Urinary bladder (tissue), 4 donors: Measurements from ENCODE around the gene TRPM6. TPM values are rescaled to one million over a fixed set of nuclear protein-coding genes. Genes with fewer than 3 reads are reported as not detected.
"Not testable (repeated sequence)": the region's sequence is repeated elsewhere in the genome, so short reads cannot be mapped to it uniquely, and the experiment has no call there.

Experiments
- DNase-seq: peaks from one replicate; pipeline ENCODE4 v3.0.0-alpha.2; 2015; ENCODE audit errors: extremely low spot score
- H3K27ac ChIP-seq: one replicate; pipeline ENCODE4 v1.5.1; 2013; ENCODE audit warnings: low read depth, mild to moderate bottlenecking, moderate library complexity
- H3K36me3 ChIP-seq: one replicate; pipeline ENCODE4 v1.6.1; 2013; ENCODE audit warnings: mild to moderate bottlenecking, moderate library complexity; ENCODE audit not compliant: insufficient read depth
- H3K4me1 ChIP-seq: one replicate; pipeline ENCODE4 v1.6.1; 2013; ENCODE audit warnings: mild to moderate bottlenecking, moderate library complexity; ENCODE audit not compliant: insufficient read depth
- H3K4me3 ChIP-seq: one replicate; pipeline ENCODE4 v1.5.1; 2013; ENCODE audit warnings: low read depth, low read length
- WGBS: extraction: QIAGEN DNeasy Blood & Tissue Kit; methylation state at CpG from one replicate; pipeline ENCODE4 v1.1.7; 2013; 5-methylcytosine and 5-hydroxymethylcytosine counted together
- polyA plus RNA-seq: library from polyadenylated mRNA; stranded (reverse); fragments of 200-250 nt; gene quantifications from one replicate; pipeline ENCODE4 v1.2.3, GENCODE V29; 2013
- total RNA-seq: library from RNA; depleted of rRNA; stranded (reverse); fragments of >200 nt; gene quantifications from one replicate; pipeline ENCODE4 v1.2.3, GENCODE V29; 2014
- donor health status: healthy with polysubstance abuse.
- donor health status: healthy.

The TRPM6 gene, protein sequence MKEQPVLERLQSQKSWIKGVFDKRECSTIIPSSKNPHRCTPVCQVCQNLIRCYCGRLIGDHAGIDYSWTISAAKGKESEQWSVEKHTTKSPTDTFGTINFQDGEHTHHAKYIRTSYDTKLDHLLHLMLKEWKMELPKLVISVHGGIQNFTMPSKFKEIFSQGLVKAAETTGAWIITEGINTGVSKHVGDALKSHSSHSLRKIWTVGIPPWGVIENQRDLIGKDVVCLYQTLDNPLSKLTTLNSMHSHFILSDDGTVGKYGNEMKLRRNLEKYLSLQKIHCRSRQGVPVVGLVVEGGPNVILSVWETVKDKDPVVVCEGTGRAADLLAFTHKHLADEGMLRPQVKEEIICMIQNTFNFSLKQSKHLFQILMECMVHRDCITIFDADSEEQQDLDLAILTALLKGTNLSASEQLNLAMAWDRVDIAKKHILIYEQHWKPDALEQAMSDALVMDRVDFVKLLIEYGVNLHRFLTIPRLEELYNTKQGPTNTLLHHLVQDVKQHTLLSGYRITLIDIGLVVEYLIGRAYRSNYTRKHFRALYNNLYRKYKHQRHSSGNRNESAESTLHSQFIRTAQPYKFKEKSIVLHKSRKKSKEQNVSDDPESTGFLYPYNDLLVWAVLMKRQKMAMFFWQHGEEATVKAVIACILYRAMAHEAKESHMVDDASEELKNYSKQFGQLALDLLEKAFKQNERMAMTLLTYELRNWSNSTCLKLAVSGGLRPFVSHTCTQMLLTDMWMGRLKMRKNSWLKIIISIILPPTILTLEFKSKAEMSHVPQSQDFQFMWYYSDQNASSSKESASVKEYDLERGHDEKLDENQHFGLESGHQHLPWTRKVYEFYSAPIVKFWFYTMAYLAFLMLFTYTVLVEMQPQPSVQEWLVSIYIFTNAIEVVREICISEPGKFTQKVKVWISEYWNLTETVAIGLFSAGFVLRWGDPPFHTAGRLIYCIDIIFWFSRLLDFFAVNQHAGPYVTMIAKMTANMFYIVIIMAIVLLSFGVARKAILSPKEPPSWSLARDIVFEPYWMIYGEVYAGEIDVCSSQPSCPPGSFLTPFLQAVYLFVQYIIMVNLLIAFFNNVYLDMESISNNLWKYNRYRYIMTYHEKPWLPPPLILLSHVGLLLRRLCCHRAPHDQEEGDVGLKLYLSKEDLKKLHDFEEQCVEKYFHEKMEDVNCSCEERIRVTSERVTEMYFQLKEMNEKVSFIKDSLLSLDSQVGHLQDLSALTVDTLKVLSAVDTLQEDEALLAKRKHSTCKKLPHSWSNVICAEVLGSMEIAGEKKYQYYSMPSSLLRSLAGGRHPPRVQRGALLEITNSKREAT (N-terminal part only)
- total RNA-seq (0.63 TPM), polyA plus RNA-seq (0.24 TPM)

DNA sequence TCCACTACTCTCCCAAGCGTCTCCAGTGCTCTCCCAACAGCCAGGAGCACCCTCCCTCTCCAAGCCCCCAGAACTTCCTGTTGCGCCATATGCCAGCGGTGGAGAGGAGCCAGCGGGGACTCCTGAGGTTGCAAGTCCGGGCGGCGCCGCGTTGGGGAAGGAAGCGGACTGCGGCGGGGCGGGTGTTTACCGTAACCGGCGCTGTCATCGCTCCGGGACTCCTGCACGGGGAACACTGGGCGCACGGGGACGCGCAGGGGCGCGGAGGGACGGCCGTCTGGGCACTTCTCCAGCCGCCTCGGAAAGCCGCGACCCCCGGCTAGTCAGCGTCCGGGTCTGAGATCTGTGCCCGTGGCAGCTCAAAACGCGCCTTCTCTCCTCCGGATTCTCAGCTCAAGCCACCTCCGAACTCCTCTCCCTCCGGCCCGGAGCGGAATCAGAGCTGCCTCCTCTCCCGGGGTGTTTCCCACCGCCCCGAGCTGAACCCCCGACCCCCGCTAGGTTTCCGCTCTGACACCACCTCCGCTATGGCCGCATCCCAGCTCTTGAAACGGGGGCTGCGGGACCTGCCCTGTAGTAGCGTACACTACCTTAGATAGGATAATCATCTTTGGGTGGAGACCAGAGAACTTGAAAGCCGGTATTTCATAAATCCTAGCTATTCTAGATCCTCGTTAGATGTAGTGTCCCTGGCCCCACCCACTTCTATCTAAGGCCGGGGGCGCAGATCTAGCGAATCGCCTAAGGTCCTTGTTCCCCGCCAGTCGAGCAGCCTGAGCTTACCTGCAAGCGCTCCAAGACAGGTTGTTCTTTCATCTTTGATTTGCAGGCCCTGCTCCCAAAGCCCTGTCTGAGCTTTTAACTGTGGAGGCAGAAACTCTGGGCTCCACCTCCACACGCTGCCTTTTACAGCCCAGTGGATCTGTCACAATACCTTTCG lies at the start of gene TRPM6:
TSS of gene TRPM6 (minus strand) at position 881 of the 940 bp plus-strand sequence. CDS start at position 816, 65 bp downstream.
- no peaks in the 10 kb centered on the region for H3K36me3 ChIP-seq
- DNase-seq = peak; percentile 25
- peak within 1 kb of the TSS; percentile 52 for H3K4me3 ChIP-seq
- WGBS = 4% methylated on average over 64 of the region's 64 CpGs
- H3K27ac ChIP-seq = no peak within 1 kb of the TSS
- no peaks in the 10 kb centered on the region for H3K4me1 ChIP-seq

DNA sequence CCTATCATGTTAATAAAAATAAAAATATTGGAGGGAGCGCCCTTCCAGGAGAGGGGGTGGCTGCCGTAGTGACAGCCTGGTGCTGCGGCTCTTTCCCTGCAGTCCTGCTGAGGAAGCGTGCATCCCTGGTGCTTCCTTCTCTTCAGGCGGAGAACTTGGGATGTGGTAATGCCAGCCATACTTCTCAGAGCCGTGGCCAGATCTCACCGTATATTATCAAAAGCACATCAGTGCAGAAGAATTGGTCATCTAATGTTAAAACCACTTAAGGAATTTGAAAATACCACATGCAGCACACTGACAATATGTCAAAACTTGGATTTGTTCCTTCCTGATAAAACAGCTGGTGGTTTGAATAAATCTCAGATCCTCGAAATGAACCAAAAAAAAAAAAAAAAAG lies 47.3 kb upstream of the TRPM6 start:
- WGBS = 68% methylated on average over 8 of the region's 8 CpGs
- Histone ChIP-seq H3K4me3 (no peak overlapping the region), H3K4me1 (no peaks in the 10 kb centered on the region), H3K36me3 (no peaks in the 10 kb centered on the region), H3K27ac (no peak overlapping the region)
- DNase-seq = no peak

DNA sequence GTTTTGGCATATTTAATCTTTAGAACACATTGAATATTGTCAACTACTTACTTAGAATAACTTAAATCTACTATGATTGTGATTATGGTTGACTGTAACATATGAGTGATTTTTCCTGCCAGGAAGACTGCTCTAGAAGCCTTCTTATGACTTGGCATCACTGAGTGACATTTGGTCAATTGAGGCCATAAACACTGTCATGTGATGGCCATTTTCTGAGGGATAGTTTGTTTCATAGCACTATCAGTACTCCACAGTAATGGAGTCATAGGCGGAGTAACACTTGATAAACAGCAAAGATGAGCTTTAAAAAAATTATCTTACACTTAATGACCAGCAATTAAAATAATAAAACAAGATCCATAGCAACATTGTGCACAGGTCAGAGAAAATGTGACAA lies 34.0 kb upstream of the TRPM6 start:
- Histone ChIP-seq H3K4me1 (no peaks in the 10 kb centered on the region), H3K4me3 (no peak overlapping the region), H3K36me3 (no peaks in the 10 kb centered on the region), H3K27ac (no peak overlapping the region)
- no peak for DNase-seq
- 92% methylated on average over 1 of the region's 1 CpG for WGBS

DNA sequence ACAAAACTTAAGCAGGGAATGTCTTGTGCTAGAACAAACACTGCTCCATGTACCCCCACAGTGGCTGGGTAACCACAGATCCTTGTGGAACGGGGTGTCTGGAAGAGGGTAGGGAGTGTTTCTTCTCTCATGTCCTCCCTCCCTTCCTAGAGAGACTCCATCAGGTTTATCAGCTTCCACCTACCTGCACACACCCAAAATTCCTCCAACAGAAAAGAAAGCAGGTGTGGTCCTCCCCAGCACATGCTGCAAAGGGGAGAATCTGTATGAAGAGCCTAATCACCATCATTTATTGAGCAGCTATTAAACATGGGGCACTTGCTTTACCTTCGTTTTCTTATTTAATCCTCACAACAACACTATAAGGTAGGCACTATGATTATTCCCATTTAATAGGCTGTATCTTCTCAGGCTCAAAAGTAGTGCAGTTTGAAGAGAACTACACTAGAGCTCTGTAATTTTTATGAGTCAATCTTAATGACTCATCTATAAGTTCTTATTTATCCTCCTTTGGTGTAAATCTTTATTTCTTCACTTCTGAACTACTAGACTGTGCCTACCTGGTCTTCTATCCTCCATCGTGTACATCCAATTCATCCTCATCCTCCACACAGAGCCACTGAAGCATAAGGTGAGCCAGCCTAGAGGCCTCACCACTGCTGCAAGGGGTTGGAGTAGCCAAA lies 33.4 kb upstream of the TRPM6 start:
- Histone ChIP-seq H3K4me3 (no peak overlapping the region), H3K36me3 (no peaks in the 10 kb centered on the region), H3K27ac (no peak overlapping the region), H3K4me1 (no peaks in the 10 kb centered on the region)
- WGBS = 77% methylated on average over 3 of the region's 3 CpGs
- DNase-seq = no peak

DNA sequence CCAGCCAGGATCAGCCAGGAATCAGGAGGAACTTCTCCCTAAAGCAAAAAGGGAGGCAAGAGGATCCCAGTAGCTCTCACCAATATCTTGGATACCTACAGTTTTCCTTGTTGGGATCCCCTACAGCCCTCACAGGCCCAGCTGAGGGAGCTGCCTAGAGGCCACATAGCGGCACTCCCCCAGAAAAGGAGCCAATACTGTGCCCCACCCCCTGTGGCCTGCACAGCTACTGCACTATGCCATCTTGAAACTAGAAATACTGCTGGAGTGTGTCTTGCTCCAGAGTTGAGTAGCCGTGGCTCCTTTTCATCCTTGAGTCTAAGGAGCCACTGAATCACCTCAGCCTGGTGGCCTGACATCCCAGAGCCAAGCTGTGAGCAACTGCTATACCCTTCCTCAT lies 22.3 kb upstream of the TRPM6 start:
- WGBS = 86% methylated on average over 2 of the region's 2 CpGs
- Histone ChIP-seq H3K27ac (no peak overlapping the region), H3K4me3 (no peak overlapping the region), H3K36me3 (no peaks in the 10 kb centered on the region), H3K4me1 (no peaks in the 10 kb centered on the region)
- DNase-seq = no peak

DNA sequence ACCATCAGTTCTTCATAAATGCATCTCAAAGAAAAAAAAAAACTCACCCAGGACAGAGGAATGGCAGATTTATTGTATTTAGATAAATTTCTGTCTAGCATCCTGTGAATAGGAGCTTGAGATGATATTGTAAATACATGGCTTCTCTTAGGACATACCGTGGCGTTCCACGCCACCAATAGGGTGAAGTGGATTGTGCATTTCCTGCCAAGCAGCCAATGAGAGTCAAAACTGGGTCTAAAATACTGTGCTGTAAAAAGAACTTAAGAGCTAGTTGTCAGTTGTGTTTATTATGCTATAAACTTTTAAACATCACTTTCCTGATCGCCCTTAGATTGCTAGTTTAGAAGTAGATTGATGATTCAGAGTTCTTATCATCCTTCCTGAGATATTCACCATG lies 20.9 kb upstream of the TRPM6 start:
- Histone ChIP-seq H3K4me1 (no peaks in the 10 kb centered on the region), H3K27ac (no peak overlapping the region), H3K4me3 (no peak overlapping the region), H3K36me3 (no peaks in the 10 kb centered on the region)
- 70% methylated on average over 4 of the region's 4 CpGs for WGBS
- DNase-seq = no peak

DNA sequence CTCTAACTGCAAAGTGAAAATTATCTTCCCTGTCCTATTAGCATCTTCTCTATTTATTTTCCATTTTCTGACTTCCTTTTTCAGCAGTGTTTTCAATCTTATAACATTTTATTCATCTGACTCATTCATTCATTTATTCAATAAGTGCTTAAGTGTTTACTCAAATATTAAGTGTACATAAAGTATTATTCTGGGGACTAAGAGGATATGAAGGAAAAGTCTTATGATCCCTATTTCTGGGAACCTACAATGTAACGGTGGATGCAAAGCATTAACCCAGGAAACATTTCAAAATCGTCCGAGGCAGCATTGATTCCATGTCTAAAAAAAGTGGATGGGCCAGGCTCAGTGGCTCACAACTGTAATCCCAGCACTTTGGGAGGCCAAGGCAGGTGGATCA lies 19.4 kb upstream of the TRPM6 start:
- H3K4me3 ChIP-seq = no peak overlapping the region
- no peaks in the 10 kb centered on the region for H3K4me1 ChIP-seq
- H3K36me3 ChIP-seq = no peaks in the 10 kb centered on the region
- 87% methylated on average over 3 of the region's 3 CpGs for WGBS
- no peak for DNase-seq
- H3K27ac ChIP-seq = no peak overlapping the region

DNA sequence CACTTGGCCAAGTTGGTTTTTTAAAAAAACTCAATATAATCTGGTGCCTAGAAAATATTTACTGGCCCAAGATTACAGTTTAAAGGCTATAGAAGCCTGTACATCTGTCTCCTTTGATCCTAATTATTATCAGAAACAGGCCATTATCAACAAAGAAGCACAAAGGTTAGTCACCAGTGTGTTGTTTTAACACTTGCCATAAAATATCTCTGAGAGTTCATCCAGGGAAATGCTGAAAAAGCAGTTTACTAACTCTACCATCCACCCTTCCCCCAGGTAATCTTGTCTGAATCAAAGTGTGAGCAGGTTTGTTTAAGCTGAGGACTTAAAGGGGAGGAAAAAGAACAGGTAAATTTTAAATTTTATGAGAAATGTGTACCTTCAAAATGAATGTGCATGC lies 13.3 kb upstream of the TRPM6 start:
- Histone ChIP-seq H3K27ac (no peak overlapping the region), H3K4me1 (no peaks in the 10 kb centered on the region), H3K36me3 (no peaks in the 10 kb centered on the region), H3K4me3 (no peak overlapping the region)
- no peak for DNase-seq

DNA sequence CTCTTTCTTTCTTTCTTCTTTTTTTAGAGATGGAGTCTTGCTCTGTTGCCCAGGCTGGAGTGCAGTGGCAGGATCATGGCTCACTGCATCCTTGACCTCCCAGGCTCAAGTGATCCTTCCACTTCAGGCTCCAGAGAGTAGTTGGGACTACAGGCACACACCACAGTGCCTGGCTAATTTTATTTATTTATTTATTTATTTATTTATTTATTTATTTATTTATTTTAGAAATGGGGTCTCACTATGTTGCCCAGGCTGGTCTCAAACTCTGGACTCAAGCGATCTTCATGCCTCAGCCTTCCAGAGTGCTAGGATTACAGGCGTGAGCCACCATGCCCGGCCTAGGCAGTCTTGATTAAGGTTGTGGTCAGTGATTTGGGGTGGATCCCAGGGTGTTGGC lies 728 bp upstream of the TRPM6 start:
- not testable (repeated sequence) for DNase-seq, H3K4me1 ChIP-seq, H3K27ac ChIP-seq, H3K36me3 ChIP-seq, H3K4me3 ChIP-seq
- 96% methylated on average over 3 of the region's 3 CpGs for WGBS

DNA sequence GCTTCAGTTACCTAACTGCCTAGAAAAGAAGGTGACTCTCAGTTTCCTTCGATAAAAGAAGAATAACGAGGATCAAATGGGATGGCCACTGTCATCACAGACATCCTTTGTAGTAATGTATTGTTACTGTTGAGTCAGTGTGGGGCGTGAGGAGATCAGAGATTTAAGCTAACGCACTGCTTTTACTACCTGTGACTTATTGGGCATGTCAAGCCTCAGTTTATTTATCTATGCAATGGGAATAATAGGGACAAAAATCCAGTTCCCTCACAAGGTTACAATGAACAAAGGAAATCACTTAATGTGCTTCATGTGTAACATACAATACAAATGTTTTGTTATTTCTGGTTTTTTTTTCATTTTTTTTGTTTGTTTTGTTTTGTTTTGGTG lies 255 bp upstream of the TRPM6 start:
- peak overlapping the region; percentile 52 for H3K4me3 ChIP-seq
- DNase-seq = no peak
- H3K36me3 ChIP-seq = no peaks in the 10 kb centered on the region
- WGBS = 72% methylated on average over 4 of the region's 4 CpGs
- no peak overlapping the region for H3K27ac ChIP-seq
- H3K4me1 ChIP-seq = no peaks in the 10 kb centered on the region

DNA sequence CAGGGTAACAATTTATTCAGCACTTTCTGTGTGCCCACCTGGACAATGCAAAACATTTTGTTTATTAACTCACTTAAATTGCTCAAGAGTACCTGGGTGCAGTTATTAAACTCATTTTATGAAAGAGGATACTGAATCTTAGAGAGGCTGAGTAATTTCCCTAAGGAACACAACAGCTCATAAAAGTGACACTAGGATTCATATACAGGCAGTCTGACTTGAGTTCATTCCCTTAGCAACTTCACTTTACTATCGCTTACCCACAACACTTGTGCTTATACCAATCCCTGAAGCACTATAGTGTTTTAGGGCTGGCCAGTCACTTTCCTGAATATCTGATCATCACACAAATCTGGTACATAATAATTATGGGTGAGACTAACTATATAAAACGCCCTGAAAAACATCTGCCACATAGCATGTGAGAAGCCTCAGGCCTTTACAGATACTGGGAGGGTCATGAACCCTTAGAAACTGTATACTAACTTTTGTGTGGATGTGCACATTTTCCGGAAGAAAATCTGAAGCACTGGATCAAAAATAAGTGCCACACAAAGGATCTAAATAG lies 11.3 kb downstream of the TRPM6 start:
- no peak overlapping the region for H3K27ac ChIP-seq
- H3K4me1 ChIP-seq = no peaks in the 10 kb centered on the region
- H3K4me3 ChIP-seq = no peak overlapping the region
- WGBS = 64% methylated on average over 3 of the region's 3 CpGs
- no peaks in the 10 kb centered on the region for H3K36me3 ChIP-seq
- DNase-seq = no peak

DNA sequence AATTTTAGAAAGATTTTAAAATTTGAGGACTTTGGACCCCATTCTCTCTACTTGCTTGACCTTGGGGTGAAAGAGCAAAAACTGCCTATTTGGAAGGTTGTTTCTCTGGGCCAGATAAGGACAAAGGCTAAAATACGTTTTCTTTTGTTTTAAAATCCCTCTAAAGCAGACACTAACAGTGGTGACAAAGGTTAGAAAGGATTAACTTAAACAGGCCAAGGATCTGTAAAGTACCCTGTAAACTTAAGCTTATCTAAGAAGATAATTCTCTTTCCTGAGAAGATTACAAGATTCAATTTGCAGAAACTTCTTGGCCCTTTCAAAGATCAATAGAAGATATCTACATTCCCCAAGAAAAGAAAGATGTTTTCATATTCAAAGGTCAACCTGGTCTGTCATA lies 12.1 kb downstream of the TRPM6 start:
- 43% methylated on average over 1 of the region's 1 CpG for WGBS
- no peaks in the 10 kb centered on the region for H3K36me3 ChIP-seq
- no peaks in the 10 kb centered on the region for H3K4me1 ChIP-seq
- no peak overlapping the region for H3K27ac ChIP-seq
- no peak overlapping the region for H3K4me3 ChIP-seq
- DNase-seq = no peak
